Smooth muscle cell (in vitro differentiated cells): Measurements from ENCODE around the gene ITGA8. TPM values are rescaled to one million over a fixed set of nuclear protein-coding genes. Genes with fewer than 3 reads are reported as not detected.

Source experiments
- DNase-seq: peaks from one replicate; lab custom pipeline; 2025; ENCODE audit not compliant: unreplicated experiment; lab: John Stamatoyannopoulos, UW
- H2AFZ ChIP-seq: fragments of 200-600 bp; sonication (generic); 2 replicates; pipeline ENCODE4 v1.6.0; 2016; ENCODE audit warnings: antibody characterized with exemption, low read depth, mild to moderate bottlenecking
- H3F3A ChIP-seq: fragments of 200-600 bp; sonication (generic); 2 replicates; pipeline ENCODE4 v1.6.0; 2017; ENCODE audit warnings: antibody characterized with exemption, low read depth
- H3K27ac ChIP-seq: fragments of 200-600 bp; sonication (generic); 2 replicates; pipeline ENCODE4 v1.5.1; 2016; ENCODE audit warnings: low read depth, mild to moderate bottlenecking
- H3K27me3 ChIP-seq: fragments of 200-600 bp; sonication (generic); 2 replicates; pipeline ENCODE4 v1.6.1; 2016; ENCODE audit warnings: low read depth, mild to moderate bottlenecking
- H3K36me3 ChIP-seq: fragments of 200-600 bp; sonication (generic); 2 replicates; pipeline ENCODE4 v1.5.1; 2016; ENCODE audit warnings: low read depth
- H3K4me1 ChIP-seq: fragments of 200-600 bp; sonication (generic); 2 replicates; pipeline ENCODE4 v1.5.1; 2016; ENCODE audit warnings: low read depth
- H3K4me2 ChIP-seq: fragments of 200-600 bp; sonication (generic); 2 replicates; pipeline ENCODE4 v1.6.0; 2016; ENCODE audit warnings: mild to moderate bottlenecking
- H3K4me3 ChIP-seq: fragments of 200-600 bp; sonication (generic); 2 replicates; pipeline ENCODE4 v1.5.1; 2016; ENCODE audit warnings: mild to moderate bottlenecking
- H3K79me2 ChIP-seq: fragments of 200-600 bp; sonication (generic); 2 replicates; pipeline ENCODE4 v1.6.0; 2016; ENCODE audit warnings: low read depth, mild to moderate bottlenecking
- H3K9ac ChIP-seq: fragments of 200-600 bp; sonication (generic); 2 replicates; pipeline ENCODE4 v1.6.0; 2016; ENCODE audit warnings: low read depth
- H3K9me3 ChIP-seq: fragments of 200-600 bp; sonication (generic); replicated peaks from 2 replicates; pipeline ENCODE4 v1.5.1; 2016; ENCODE audit warnings: low read depth
- H4K20me1 ChIP-seq: fragments of 200-600 bp; sonication (generic); 2 replicates; pipeline ENCODE4 v1.6.0; 2016; ENCODE audit warnings: low read depth
- CTCF ChIP-seq: fragments of 200-600 bp; sonication (generic); IDR thresholded peaks from 2 replicates; pipeline ENCODE4 v1.5.1; 2017; ENCODE audit warnings: borderline replicate concordance, mild to moderate bottlenecking, antibody characterized with exemption; ENCODE audit not compliant: insufficient read depth, poor library complexity, severe bottlenecking
- WGBS: methylation state at CpG from one replicate; pipeline ENCODE4 v1.1.7; 2016; ENCODE audit warnings: low lambda C conversion rate; 5-methylcytosine and 5-hydroxymethylcytosine counted together
- polyA plus RNA-seq: library from polyadenylated mRNA; unstranded; fragments of >200 nt; fragmentation: Nextera tagmentation; extraction: Ambion mirVana; gene quantifications from 2 replicates; pipeline ENCODE4 v1.2.1, GENCODE V29; 2016
- total RNA-seq: library from RNA; depleted of rRNA; stranded (reverse); fragments of >200 nt; gene quantifications from 2 replicates; pipeline ENCODE4 v1.2.3, GENCODE V29; 2014

Gene ITGA8
- total and polyA plus RNA-seq, 2 experiments from 2014 or later = 0.02 to 0.36 TPM

GRCh38 chr10:15567952-15568351 is 151.8 kb downstream of the ITGA8 start:
- H4K20me1 ChIP-seq = no peaks in the 10 kb centered on the region
- H3K4me1 ChIP-seq = no peaks in the 10 kb centered on the region
- TF ChIP-seq CTCF = no peak
- no peak overlapping the region for H2AFZ ChIP-seq
- H3K79me2 ChIP-seq = no peaks in the 10 kb centered on the region
- H3F3A ChIP-seq = no peaks in the 10 kb centered on the region
- H3K4me3 ChIP-seq = no peak overlapping the region
- no peaks in the 10 kb centered on the region for H3K36me3 ChIP-seq
- H3K27me3 ChIP-seq = no peaks in the 10 kb centered on the region
- no peak overlapping the region for H3K4me2 ChIP-seq
- 92% methylated on average over 1 of the region's 1 CpG for WGBS
- H3K9ac ChIP-seq = no peak overlapping the region
- DNase-seq = no peak
- no peaks in the 10 kb centered on the region for H3K9me3 ChIP-seq
- no peak overlapping the region for H3K27ac ChIP-seq

GRCh38 chr10:15563246-15563645 is 156.5 kb downstream of the ITGA8 start:
- H3K27me3 ChIP-seq = no peaks in the 10 kb centered on the region
- H3K36me3 ChIP-seq = no peaks in the 10 kb centered on the region
- no peak for DNase-seq
- H3K9me3 ChIP-seq = no peaks in the 10 kb centered on the region
- no peak for TF ChIP-seq CTCF
- H3K4me1 ChIP-seq = no peaks in the 10 kb centered on the region
- no peaks in the 10 kb centered on the region for H3K79me2 ChIP-seq
- H3K4me3 ChIP-seq = no peak overlapping the region
- 100% methylated on average over 1 of the region's 1 CpG for WGBS
- H3F3A ChIP-seq = no peaks in the 10 kb centered on the region
- no peak overlapping the region for H3K27ac ChIP-seq
- no peaks in the 10 kb centered on the region for H4K20me1 ChIP-seq
- no peak overlapping the region for H3K4me2 ChIP-seq
- H3K9ac ChIP-seq = no peak overlapping the region
- no peak overlapping the region for H2AFZ ChIP-seq

- Histone ChIP-seq H3K9me3 (no peaks in the 10 kb centered on the region), H3K4me1 (no peaks in the 10 kb centered on the region), H3K4me3 (no peak overlapping the region), H2AFZ (no peak overlapping the region), H3K4me2 (no peak overlapping the region), H4K20me1 (no peaks in the 10 kb centered on the region), H3K27ac (no peak overlapping the region), H3F3A (no peaks in the 10 kb centered on the region), H3K79me2 (no peaks in the 10 kb centered on the region), H3K9ac (no peak overlapping the region), H3K36me3 (no peaks in the 10 kb centered on the region), H3K27me3 (no peaks in the 10 kb centered on the region)
- DNase-seq = no peak
- WGBS = 90% methylated on average over 5 of the region's 5 CpGs
- TF ChIP-seq CTCF = no peak
Observed at GRCh38 chr10:15562578-15562977, 157.1 kb downstream of the ITGA8 start.

GRCh38 chr10:15562116-15562515 is 157.6 kb downstream of the ITGA8 start:
- H3K27me3 ChIP-seq = no peaks in the 10 kb centered on the region
- no peaks in the 10 kb centered on the region for H3K4me1 ChIP-seq
- H3K4me3 ChIP-seq = no peak overlapping the region
- no peaks in the 10 kb centered on the region for H3F3A ChIP-seq
- no peak overlapping the region for H3K9ac ChIP-seq
- no peaks in the 10 kb centered on the region for H3K79me2 ChIP-seq
- no peak overlapping the region for H3K27ac ChIP-seq
- DNase-seq = no peak
- H2AFZ ChIP-seq = no peak overlapping the region
- no peaks in the 10 kb centered on the region for H3K36me3 ChIP-seq
- TF ChIP-seq CTCF = no peak
- no peaks in the 10 kb centered on the region for H4K20me1 ChIP-seq
- H3K4me2 ChIP-seq = no peak overlapping the region
- no peaks in the 10 kb centered on the region for H3K9me3 ChIP-seq
- WGBS = 95% methylated on average over 10 of the region's 10 CpGs
